T-helper 22 cell (primary cell): Measurements from ENCODE around the gene PBX3.
"Not testable (repeated sequence)": the region's sequence is repeated elsewhere in the genome, so short reads cannot be mapped to it uniquely, and the experiment has no call there.

Experiments used
- DNase-seq: peaks from one replicate; pipeline ENCODE4 v3.0.0-alpha.2; 2020; ENCODE audit warnings: low read depth

Gene PBX3

GRCh38 chr9:125749287-125749935, 2.2 kb downstream of the PBX3 start:
- no peak for DNase-seq

GRCh38 chr9:125749951-125750626, 2.9 kb downstream of the PBX3 start:
- no peak for DNase-seq

GRCh38 chr9:125750627-125751011, 3.4 kb downstream of the PBX3 start:
- no peak for DNase-seq

DNA sequence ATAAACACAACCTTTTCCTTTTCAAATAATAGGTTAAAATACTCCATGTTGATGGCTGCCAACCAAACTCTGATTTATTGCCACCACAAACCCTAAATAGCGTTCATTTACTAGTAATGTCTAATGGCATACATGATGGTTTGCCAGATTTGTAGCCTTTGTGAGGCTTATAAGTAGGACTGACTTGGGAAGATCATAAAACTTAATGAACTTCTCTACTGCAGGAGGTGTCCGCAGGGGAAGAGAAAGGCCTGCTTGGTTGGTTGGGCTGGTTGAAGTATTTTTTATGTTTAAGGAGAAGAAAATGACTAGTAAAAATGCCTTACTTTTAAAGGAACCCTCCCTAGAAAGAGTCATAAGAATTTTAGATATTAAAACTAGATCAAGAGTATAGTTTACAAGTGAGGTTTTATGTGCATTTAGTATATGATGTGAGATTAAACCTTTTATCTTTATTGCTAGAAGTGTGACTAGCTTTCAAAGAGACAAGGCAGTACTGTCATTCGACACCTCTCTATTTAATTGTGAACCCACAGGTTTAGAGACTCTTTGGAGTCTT, 5.0 kb downstream of the PBX3 start:
- DNase-seq, result no peak

DNA sequence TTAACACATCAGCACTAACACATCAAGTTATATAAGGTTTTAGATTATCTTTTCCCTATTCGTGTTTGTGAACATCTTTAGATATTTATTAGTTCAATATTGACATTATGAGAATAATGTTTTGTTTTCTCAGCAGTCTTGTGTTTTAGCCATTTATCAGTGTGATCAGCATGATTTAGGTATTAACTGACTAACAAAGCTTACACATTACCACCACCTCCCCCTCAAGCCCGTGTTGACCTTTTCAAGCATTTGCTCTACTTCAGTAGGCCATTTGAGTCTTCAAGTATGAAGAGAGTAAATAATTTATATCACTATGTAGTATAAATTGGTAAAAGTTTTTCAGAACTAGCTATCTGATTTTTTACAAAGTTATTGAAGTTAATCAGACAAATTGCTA, 6.9 kb downstream of the PBX3 start:
- DNase-seq, result no peak

DNA sequence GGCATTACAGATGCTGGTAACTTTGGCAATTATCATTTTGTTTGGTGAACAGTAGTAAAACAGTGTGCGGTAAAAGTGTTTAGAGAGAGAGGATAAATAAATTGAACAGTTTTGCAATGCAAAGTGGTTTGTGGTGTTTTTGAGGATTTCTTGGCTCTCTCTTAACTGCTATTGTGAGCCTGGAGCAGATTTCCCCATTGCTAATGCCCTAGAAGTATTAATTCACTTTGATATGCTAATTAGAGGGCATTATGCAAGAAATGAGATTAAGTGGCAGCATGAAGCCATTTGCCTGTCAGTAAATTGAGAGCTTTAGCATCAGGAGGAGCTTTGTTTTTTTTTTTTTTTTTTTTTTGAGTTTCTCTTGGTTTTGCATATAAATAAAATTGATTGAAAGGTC, 8.2 kb downstream of the PBX3 start:
- no peak for DNase-seq

- DNase-seq, result no peak
Measured at GRCh38 chr9:125756518-125756917, 9.3 kb downstream of the PBX3 start.

DNA sequence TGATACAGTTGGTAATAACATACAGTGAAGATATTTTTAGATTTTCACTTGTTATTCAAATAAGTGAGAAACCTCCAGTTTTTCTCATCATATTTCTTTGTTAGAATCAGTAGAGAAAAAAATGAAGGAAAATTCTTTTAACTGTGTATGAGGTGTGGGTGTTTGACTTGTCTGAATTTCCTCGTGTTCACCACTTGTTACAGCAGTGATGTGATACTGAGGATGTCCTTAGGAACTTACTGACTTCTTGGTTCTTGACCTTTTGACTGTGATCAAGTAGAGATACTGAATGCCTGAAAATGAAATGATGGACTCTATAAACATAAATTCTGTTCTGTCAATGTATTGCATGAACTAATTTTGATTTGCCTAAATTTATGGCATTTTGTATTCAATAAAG, 10.7 kb downstream of the PBX3 start:
- DNase-seq, result no peak

GRCh38 chr9:125758986-125759763, 12.0 kb downstream of the PBX3 start:
- DNase-seq, result no peak

GRCh38 chr9:125759764-125760129, 12.6 kb downstream of the PBX3 start:
- DNase-seq, result no peak

DNA sequence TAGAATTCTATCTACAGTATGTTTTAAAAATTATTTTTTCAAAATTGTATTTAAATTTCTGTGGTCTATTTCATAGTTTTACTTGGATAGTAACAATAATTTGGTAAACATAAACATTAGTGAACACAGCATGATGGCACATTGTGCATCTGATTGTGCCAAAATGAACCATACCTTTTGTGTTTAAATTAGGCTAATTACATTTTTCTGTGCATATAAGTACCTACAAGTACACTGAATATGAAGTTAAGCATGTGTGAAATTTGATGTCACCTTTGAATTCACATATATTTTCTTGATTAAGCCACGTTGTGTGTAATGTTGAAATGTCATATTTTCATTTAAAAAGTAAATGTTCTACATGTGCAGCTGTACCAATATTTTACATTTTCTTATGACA, 13.4 kb downstream of the PBX3 start:
- no peak for DNase-seq

DNA sequence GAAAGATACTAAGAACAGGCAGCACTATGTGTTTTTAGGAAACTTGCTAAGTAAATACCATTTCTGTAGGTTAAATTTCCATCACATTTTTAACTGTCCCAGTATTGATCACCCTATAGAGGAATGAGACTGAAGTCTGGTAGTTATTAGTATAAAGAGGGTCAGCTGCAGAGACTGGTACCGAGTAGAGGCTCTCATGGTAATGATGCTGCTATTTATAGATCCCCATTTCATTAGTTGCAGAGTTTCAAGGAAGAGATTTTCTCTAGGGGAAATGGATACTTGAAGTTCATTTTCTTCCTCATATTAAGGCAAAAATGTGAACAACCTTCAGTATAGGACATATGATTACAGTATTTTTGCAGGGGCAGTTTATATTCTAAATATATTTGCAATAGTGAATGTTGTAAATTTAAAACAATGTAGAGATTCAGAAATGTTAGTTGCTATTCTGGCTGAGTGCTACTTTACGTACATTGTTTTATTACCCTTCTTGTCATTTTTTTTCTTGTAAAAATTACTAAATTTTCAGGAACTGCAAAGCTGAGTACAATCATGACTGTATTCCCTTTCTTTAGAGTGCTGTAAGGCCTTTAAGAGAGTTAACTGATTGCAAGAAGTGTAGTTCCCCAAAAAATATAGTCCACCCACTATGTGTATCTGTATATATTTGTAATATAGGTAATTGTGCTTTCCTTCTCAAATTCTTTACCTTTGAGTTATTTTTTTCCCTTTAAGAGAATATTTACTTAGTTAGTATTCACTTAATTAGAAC, 14.7 kb downstream of the PBX3 start:
- no peak for DNase-seq

DNA sequence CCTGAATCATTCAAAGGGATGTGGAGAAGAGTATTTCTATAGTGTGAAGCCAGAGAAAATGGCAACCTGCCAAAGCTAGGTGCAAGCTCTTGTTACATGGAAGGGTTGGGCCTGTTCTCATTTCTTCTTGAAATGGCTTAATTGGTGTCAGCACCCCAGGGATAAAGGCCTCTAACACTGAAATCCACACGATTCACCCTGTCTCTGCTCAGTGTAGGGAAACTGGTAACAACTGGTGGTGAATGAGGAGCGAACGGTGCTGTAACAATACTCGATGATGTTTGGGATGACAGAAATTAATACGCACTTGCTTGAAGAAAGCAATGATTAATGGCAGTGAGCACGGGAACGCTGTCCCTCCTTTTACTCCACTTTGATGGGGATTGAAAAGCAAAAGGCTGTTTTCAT, 16.2 kb downstream of the PBX3 start:
- no peak for DNase-seq

DNA sequence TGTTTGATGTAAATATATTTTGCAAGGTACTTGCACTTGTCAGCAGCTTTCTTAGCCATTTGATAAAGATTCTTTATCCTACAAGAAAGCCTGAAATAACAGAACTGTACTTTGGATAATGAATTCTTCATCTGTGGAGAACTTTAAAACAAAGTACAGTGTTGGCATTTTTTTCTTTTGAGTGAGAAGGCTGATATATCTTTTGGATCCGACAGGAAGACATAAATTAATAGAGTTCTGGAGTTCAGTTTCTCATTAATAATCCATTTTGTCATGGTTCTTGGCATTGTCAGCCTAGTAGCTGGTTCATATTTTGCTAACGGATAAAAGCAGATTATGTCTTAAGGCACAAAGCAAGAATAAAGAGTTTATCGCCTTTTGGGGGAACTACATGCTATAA, 17.0 kb downstream of the PBX3 start:
- DNase-seq, result no peak

GRCh38 chr9:125766468-125767221, 19.5 kb downstream of the PBX3 start:
- DNase-seq, result no peak

- DNase-seq, result no peak
Measured at GRCh38 chr9:125767349-125767748, 20.2 kb downstream of the PBX3 start.

GRCh38 chr9:125768803-125769202, 21.6 kb downstream of the PBX3 start:
- DNase-seq, result no peak

GRCh38 chr9:125771037-125771436, 23.9 kb downstream of the PBX3 start:
- no peak for DNase-seq

DNA sequence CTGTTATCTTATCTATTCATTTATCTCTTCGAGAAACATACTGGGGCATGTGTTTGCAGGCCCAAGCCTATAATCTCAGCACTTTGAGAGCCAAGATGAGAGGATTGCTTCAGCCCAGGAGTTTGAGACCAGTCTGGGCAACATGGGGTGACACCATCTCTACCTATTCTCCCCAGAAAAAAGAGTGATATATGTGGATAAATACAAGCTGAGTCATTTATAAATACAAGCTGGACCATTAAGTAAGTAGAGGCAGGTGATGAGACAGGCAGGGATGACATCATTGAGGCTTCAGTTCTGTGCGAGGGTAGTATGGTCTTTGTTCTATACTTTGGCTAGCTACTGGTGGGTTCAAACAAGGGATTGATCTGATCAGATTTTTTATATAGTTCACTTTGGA, 25.6 kb downstream of the PBX3 start:
- DNase-seq, result no peak

DNA sequence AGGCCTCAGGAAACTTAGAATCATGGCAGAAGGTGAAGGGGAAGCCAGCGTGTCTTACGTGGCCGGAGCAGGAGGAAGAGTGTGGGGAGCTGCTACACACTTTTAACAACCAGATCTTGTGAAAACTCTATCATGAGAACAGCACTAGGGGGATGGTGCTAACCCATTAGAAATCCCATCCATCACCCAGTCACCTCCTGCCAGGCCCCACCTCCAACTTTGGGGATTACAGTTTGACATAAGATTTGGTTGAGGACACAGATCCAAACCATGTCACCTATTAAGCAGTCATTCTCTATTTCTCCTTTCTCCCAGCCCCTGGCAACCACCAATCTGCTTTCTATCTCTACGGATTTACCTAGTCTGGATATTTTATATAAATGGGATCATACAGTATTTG, 26.9 kb downstream of the PBX3 start:
- no peak for DNase-seq

DNA sequence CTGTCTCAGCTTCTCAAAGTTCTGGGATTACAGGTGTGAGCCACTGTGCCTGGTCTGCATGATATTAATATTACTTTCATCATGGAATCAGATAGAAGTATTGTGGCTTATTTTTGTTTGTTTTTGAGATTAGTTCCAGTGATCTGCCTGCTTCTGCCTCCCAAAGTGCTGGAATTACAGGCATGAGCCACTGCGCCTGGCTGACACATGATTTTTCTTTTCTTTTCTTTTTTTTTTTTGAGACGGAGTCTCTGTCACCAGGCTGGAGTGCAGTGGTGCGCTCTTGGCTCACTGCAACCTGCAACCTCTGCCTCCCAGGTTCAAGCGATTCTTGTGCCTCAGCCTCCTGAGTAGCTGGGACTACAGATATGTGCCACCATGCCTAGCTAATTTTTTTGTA, 29.6 kb downstream of the PBX3 start:
- not testable (repeated sequence) for DNase-seq
